Endothelial cell of umbilical vein (primary cell): ENCODE measurements around the gene GRM2. TPM values are rescaled to one million over a fixed set of nuclear protein-coding genes. Genes with fewer than 3 reads are reported as not detected.

Experiments used
- BruUV-seq: library from RNA; stranded (reverse); fragments of 400-500 nt; replicated peaks from 2 replicates; lab custom pipeline; 2021; lab: Mats Ljungman, UMichigan
- CTCF ChIA-PET: fragments of 300-600, 350-600 bp; sonication (Branson Sonifier 250); formaldehyde crosslinking; loops from one replicate; lab custom pipeline; 2021; ENCODE audit warnings: antibody characterized with exemption, inconsistent platforms; lab: Charles Lee
- POLR2A ChIA-PET: fragments of 300-600, 350-600 bp; sonication (Branson Sonifier 250); formaldehyde crosslinking; loops from one replicate; lab custom pipeline; 2021; ENCODE audit warnings: antibody characterized with exemption, inconsistent platforms; lab: Charles Lee
- DNase-seq: peaks from one replicate; pipeline ENCODE4 v3.0.0-alpha.2; 2011; ENCODE audit warnings: low read depth, low spot score
- FAIRE-seq: peaks from 2 replicates; lab custom pipeline; 2011; peaks lifted over from hg19 to GRCh38; lab: Jason Lieb, UNC
- H2AFZ ChIP-seq: 2 replicates; pipeline ENCODE4 v1.6.0; 2012; ENCODE audit warnings: low read depth, low read length, control low read depth, inconsistent platforms
- H3K27ac ChIP-seq: 2 replicates; pipeline ENCODE4 v1.5.1; 2011; ENCODE audit warnings: low read depth, mild to moderate bottlenecking, control low read depth, low read length, moderate library complexity; ENCODE audit not compliant: insufficient read depth
- H3K27me3 ChIP-seq, 2 experiments: 2 replicates each; pipeline versions ENCODE4 v1.6.0 to v1.6.1; 2011; ENCODE audit warnings: low read length in 2 of 2, mixed read lengths in 1 of 2; ENCODE audit not compliant: control insufficient read depth in 2 of 2, insufficient read depth in 2 of 2
- H3K36me3 ChIP-seq, 2 experiments: 2 replicates in 1 of 2; 3 replicates in 1 of 2; pipeline ENCODE4 v1.5.1; 2011; ENCODE audit warnings: low read length in 2 of 2, mild to moderate bottlenecking in 1 of 2, moderate library complexity in 1 of 2; ENCODE audit not compliant: control insufficient read depth in 2 of 2, insufficient read depth in 2 of 2; ENCODE audit errors: extremely low read depth in 1 of 2
- H3K4me1 ChIP-seq: 3 replicates; pipeline ENCODE4 v1.5.1; 2011; ENCODE audit warnings: mild to moderate bottlenecking, low read length; ENCODE audit not compliant: control insufficient read depth, insufficient read depth; ENCODE audit errors: extremely low read depth
- H3K4me2 ChIP-seq: 2 replicates; pipeline ENCODE4 v1.6.1; 2011; ENCODE audit warnings: low read length, control low read depth, mixed read lengths; ENCODE audit not compliant: insufficient read depth
- H3K4me3 ChIP-seq, 3 experiments: fragments of 200-600 bp in 1 of 3; sonication (generic), shearing (Covaris generic) in 1 of 3; replicated peaks in 1 of 3; 2 replicates each; pipeline ENCODE4 v1.5.1; 2011 to 2016; ENCODE audit warnings: control low read depth in 3 of 3, low read length in 3 of 3, mild to moderate bottlenecking in 2 of 3, inconsistent platforms in 1 of 3, low read depth in 1 of 3, moderate library complexity in 1 of 3; ENCODE audit not compliant: insufficient read depth in 1 of 3
- H3K79me2 ChIP-seq: 2 replicates; pipeline ENCODE4 v1.6.0; 2012; ENCODE audit warnings: low read length, inconsistent platforms; ENCODE audit not compliant: control insufficient read depth, insufficient read depth
- H3K9ac ChIP-seq: replicated peaks from 2 replicates; pipeline ENCODE3; 2011; ENCODE audit warnings: low read length, control low read depth; ENCODE audit not compliant: insufficient read depth; ENCODE audit errors: extremely low read depth
- H3K9me1 ChIP-seq: replicated peaks from 3 replicates; pipeline ENCODE4 v1.6.0; 2011; ENCODE audit warnings: mild to moderate bottlenecking, low read length; ENCODE audit not compliant: control insufficient read depth, insufficient read depth; ENCODE audit errors: extremely low read depth
- H3K9me3 ChIP-seq: replicated peaks from 2 replicates; pipeline ENCODE4 v1.5.1; 2012; ENCODE audit warnings: low read length, inconsistent platforms; ENCODE audit not compliant: control insufficient read depth, insufficient read depth
- H4K20me1 ChIP-seq: replicated peaks from 2 replicates; pipeline ENCODE3; 2011; ENCODE audit warnings: mild to moderate bottlenecking, low read length; ENCODE audit not compliant: control insufficient read depth, insufficient read depth; ENCODE audit errors: extremely low read depth
- EZH2 ChIP-seq: IDR thresholded peaks from 2 replicates; pipeline ENCODE4 v1.6.1; 2012; ENCODE audit warnings: borderline replicate concordance, low read depth, mild to moderate bottlenecking, moderate library complexity, low read length, inconsistent platforms; ENCODE audit not compliant: severe bottlenecking
- FOS ChIP-seq: IDR thresholded peaks from 2 replicates; pipeline ENCODE4 v1.6.1; 2011; ENCODE audit warnings: mild to moderate bottlenecking, low read length, moderate library complexity, borderline replicate concordance; ENCODE audit not compliant: insufficient read depth
- GATA2 ChIP-seq: IDR thresholded peaks from 2 replicates; pipeline ENCODE4 v1.7.0; 2011; ENCODE audit warnings: low read depth, mild to moderate bottlenecking, moderate library complexity, mixed read lengths, low read length; ENCODE audit not compliant: insufficient read length, insufficient read depth
- JUN ChIP-seq: IDR thresholded peaks from 2 replicates; pipeline ENCODE4 v1.6.1; 2011; ENCODE audit warnings: borderline replicate concordance, low read depth; ENCODE audit not compliant: insufficient read length, insufficient read depth
- MYC ChIP-seq: IDR thresholded peaks from one replicate; pipeline ENCODE4 v1.6.1; 2011; ENCODE audit warnings: mild to moderate bottlenecking, low read depth, low read length
- POLR2A ChIP-seq: IDR thresholded peaks from 2 replicates; pipeline ENCODE4 v1.6.1; 2012; ENCODE audit warnings: low read depth, mild to moderate bottlenecking, control low read depth, low read length
- POLR2AphosphoS5 ChIP-seq: IDR thresholded peaks from 2 replicates; pipeline ENCODE4 v1.6.1; 2012; ENCODE audit warnings: low read depth, mild to moderate bottlenecking, control low read depth, low read length, moderate library complexity; ENCODE audit not compliant: insufficient read depth
- dilution Hi-C: fragments of 300-500 bp; cut with MboI; formaldehyde crosslinking; loops from one replicate; pipeline ENCODE4 v1.15.0; 2019; ENCODE audit warnings: low sequenced_read_pairs; ENCODE audit not compliant: extremely low pct_ligation_motif_present
- intact Hi-C: fragments of 100-400 bp; cut with micrococcal nuclease; formaldehyde crosslinking; loops from one replicate; pipeline ENCODE4 v1.10.0; 2022
- polyA plus RNA-seq, 4 experiments: library from polyadenylated mRNA; depleted of rRNA in 3 of 4; stranded (reverse) in 3 of 4; unstranded in 1 of 4; fragments of >200 nt; gene quantifications; 2 replicates each; pipeline versions ENCODE4 v1.2.1 to v1.2.3, GENCODE V29; 2011 to 2012; ENCODE audit warnings: missing spikeins in 1 of 4
- total RNA-seq: library from RNA; stranded (reverse); gene quantifications from 2 replicates; pipeline ENCODE4 v1.2.3, GENCODE V29; 2021
- TF ChIP-seq, protein P1 (sequence below): IDR thresholded peaks from 2 replicates; pipeline ENCODE4 v1.6.1; 2011; ENCODE audit not compliant: insufficient read depth, insufficient read length
- TF ChIP-seq, protein P2 (sequence below), 2 donors: IDR thresholded peaks; 1 replicate in 1 of 2; 2 replicates in 1 of 2; pipeline ENCODE4 v1.5.1; 2011; ENCODE audit warnings: low read length in 2 of 2, mild to moderate bottlenecking in 2 of 2, moderate library complexity in 2 of 2, control low read depth in 1 of 2, inconsistent platforms in 1 of 2, low read depth in 1 of 2; ENCODE audit not compliant: insufficient read depth in 1 of 2; ENCODE audit errors: extremely low read depth in 1 of 2

The GRM2 gene
- total and polyA plus RNA-seq, 2 donors (not counting 3 experiments of a cell fraction or from before 2014, with no cell fraction given), result 0.10 to 0.51 TPM

DNA sequence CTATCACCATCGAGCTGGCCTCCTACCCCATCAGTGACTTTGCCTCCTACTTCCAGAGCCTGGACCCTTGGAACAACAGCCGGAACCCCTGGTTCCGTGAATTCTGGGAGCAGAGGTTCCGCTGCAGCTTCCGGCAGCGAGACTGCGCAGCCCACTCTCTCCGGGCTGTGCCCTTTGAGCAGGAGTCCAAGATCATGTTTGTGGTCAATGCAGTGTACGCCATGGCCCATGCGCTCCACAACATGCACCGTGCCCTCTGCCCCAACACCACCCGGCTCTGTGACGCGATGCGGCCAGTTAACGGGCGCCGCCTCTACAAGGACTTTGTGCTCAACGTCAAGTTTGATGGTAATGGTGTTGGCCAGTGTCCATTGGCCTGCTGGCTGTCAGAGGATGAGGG lies 6.1 kb downstream of the GRM2 start:
- Histone ChIP-seq H3K4me1 (no peaks in the 10 kb centered on the region), H3K9me3 (no peaks in the 10 kb centered on the region), H4K20me1 (no peaks in the 10 kb centered on the region), H3K9me1 (no peaks in the 10 kb centered on the region), H3K27me3 (peaks cover 2 to 4% of the 10 kb centered on the region in 2 experiments), H3K27ac (no peak overlapping the region), H3K4me2 (no peak overlapping the region), H3K79me2 (no peaks in the 10 kb centered on the region), H3K9ac (no peak overlapping the region), H2AFZ (no peak overlapping the region), H3K4me3 (no peak overlapping the region), H3K36me3 (no peaks in the 10 kb centered on the region)
- TF ChIP-seq JUN, result no peak
- TF ChIP-seq GATA2, result no peak
- TF ChIP-seq, protein P1, sequence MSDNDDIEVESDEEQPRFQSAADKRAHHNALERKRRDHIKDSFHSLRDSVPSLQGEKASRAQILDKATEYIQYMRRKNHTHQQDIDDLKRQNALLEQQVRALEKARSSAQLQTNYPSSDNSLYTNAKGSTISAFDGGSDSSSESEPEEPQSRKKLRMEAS, result no peak
- no peak for TF ChIP-seq EZH2
- TF ChIP-seq POLR2AphosphoS5, result no peak
- TF ChIP-seq POLR2A, result no peak
- TF ChIP-seq FOS, result no peak
- TF ChIP-seq, protein P2, sequence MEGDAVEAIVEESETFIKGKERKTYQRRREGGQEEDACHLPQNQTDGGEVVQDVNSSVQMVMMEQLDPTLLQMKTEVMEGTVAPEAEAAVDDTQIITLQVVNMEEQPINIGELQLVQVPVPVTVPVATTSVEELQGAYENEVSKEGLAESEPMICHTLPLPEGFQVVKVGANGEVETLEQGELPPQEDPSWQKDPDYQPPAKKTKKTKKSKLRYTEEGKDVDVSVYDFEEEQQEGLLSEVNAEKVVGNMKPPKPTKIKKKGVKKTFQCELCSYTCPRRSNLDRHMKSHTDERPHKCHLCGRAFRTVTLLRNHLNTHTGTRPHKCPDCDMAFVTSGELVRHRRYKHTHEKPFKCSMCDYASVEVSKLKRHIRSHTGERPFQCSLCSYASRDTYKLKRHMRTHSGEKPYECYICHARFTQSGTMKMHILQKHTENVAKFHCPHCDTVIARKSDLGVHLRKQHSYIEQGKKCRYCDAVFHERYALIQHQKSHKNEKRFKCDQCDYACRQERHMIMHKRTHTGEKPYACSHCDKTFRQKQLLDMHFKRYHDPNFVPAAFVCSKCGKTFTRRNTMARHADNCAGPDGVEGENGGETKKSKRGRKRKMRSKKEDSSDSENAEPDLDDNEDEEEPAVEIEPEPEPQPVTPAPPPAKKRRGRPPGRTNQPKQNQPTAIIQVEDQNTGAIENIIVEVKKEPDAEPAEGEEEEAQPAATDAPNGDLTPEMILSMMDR (IDR thresholded peaks at IDR 0.05; ENCODE audit: extremely low read depth in 1 of 2, insufficient read depth in 1 of 2, low read depth in 1 of 2, low read length in 2 of 2), result no peak
- TF ChIP-seq MYC, result no peak
- FAIRE-seq, result no peak
- ChIA-PET POLR2A (no interaction called here), CTCF (no interaction called here)
- dilution Hi-C loops (no loop called here), intact Hi-C loops (no loop called here)
- BruUV-seq, result no TSS peak
- no peak for DNase-seq
